Duodenal mucosa (tissue), 2 donors: ENCODE results near the gene PLXNC1.

Experiments
- H3K27ac ChIP-seq: one replicate; pipeline ENCODE4 v1.7.0; 2013; ENCODE audit warnings: low read depth, low read length
- H3K27me3 ChIP-seq, 2 donors: one replicate each; pipeline ENCODE4 v1.7.0; 2013; ENCODE audit warnings: low read length in 2 of 2, control low read depth in 1 of 2; ENCODE audit not compliant: insufficient read depth in 2 of 2, control insufficient read depth in 1 of 2
- H3K36me3 ChIP-seq, 2 donors: one replicate each; pipeline ENCODE4 v1.7.0; 2013; ENCODE audit warnings: low read length in 2 of 2, control low read depth in 1 of 2; ENCODE audit not compliant: insufficient read depth in 2 of 2, control insufficient read depth in 1 of 2
- H3K4me1 ChIP-seq, 2 donors: one replicate each; pipeline ENCODE4 v1.7.0; 2013; ENCODE audit warnings: low read length in 2 of 2, control low read depth in 1 of 2; ENCODE audit not compliant: insufficient read depth in 2 of 2, control insufficient read depth in 1 of 2
- H3K4me3 ChIP-seq, 2 donors: one replicate each; pipeline ENCODE4 v1.7.0; 2013; ENCODE audit warnings: low read length in 2 of 2, low read depth in 1 of 2
- H3K9ac ChIP-seq, 2 donors: one replicate each; pipeline ENCODE4 v1.7.0; 2013; ENCODE audit warnings: low read length in 2 of 2, low read depth in 1 of 2
- H3K9me3 ChIP-seq, 2 donors: one replicate each; pipeline ENCODE4 v1.7.0; 2013; ENCODE audit warnings: low read length in 2 of 2, control low read depth in 1 of 2; ENCODE audit not compliant: control insufficient read depth in 1 of 2

Gene PLXNC1

GRCh38 chr12:94244165-94245133, 96.1 kb downstream of the PLXNC1 start:
- Histone ChIP-seq H3K27me3 (no peaks in the 10 kb centered on the region), H3K36me3 (no peaks in the 10 kb centered on the region), H3K9me3 (no peaks in the 10 kb centered on the region), H3K9ac (no peak overlapping the region), H3K4me1 (peaks cover 3 to 14% of the 10 kb centered on the region in 2 donors), H3K27ac (no peak overlapping the region), H3K4me3 (no peak overlapping the region)

GRCh38 chr12:94245631-94246383, 97.4 kb downstream of the PLXNC1 start:
- H3K27ac ChIP-seq, result no peak overlapping the region
- no peaks in the 10 kb centered on the region for H3K36me3 ChIP-seq
- no peaks in the 10 kb centered on the region for H3K9me3 ChIP-seq
- H3K27me3 ChIP-seq, result no peaks in the 10 kb centered on the region
- no peak overlapping the region for H3K4me3 ChIP-seq
- peaks cover 0 to 14% of the 10 kb centered on the region in 2 donors for H3K4me1 ChIP-seq
- no peak overlapping the region for H3K9ac ChIP-seq

GRCh38 chr12:94247246-94247645, 98.9 kb downstream of the PLXNC1 start:
- no peak overlapping the region for H3K9ac ChIP-seq
- no peak overlapping the region for H3K27ac ChIP-seq
- H3K4me3 ChIP-seq, result no peak overlapping the region
- H3K36me3 ChIP-seq, result no peaks in the 10 kb centered on the region
- no peaks in the 10 kb centered on the region for H3K9me3 ChIP-seq
- H3K4me1 ChIP-seq, result peaks cover 0 to 14% of the 10 kb centered on the region in 2 donors
- no peaks in the 10 kb centered on the region for H3K27me3 ChIP-seq

GRCh38 chr12:94248582-94248981, 100.2 kb downstream of the PLXNC1 start:
- Histone ChIP-seq H3K27ac (no peak overlapping the region), H3K36me3 (no peaks in the 10 kb centered on the region), H3K4me1 (peaks cover 0 to 14% of the 10 kb centered on the region in 2 donors), H3K9ac (no peak overlapping the region), H3K4me3 (no peak overlapping the region), H3K9me3 (no peaks in the 10 kb centered on the region), H3K27me3 (no peaks in the 10 kb centered on the region)

GRCh38 chr12:94250130-94250529, 101.8 kb downstream of the PLXNC1 start:
- no peaks in the 10 kb centered on the region for H3K27me3 ChIP-seq
- no peaks in the 10 kb centered on the region for H3K36me3 ChIP-seq
- H3K4me1 ChIP-seq, result peaks cover 0 to 5% of the 10 kb centered on the region in 2 donors
- H3K4me3 ChIP-seq, result no peak overlapping the region
- no peaks in the 10 kb centered on the region for H3K9me3 ChIP-seq
- H3K27ac ChIP-seq, result no peak overlapping the region
- H3K9ac ChIP-seq, result no peak overlapping the region

GRCh38 chr12:94254270-94254669, 105.9 kb downstream of the PLXNC1 start:
- H3K9ac ChIP-seq, result no peak overlapping the region
- H3K4me1 ChIP-seq, result no peaks in the 10 kb centered on the region
- H3K9me3 ChIP-seq, result no peaks in the 10 kb centered on the region
- no peak overlapping the region for H3K27ac ChIP-seq
- H3K36me3 ChIP-seq, result no peaks in the 10 kb centered on the region
- no peak overlapping the region for H3K4me3 ChIP-seq
- no peaks in the 10 kb centered on the region for H3K27me3 ChIP-seq

DNA sequence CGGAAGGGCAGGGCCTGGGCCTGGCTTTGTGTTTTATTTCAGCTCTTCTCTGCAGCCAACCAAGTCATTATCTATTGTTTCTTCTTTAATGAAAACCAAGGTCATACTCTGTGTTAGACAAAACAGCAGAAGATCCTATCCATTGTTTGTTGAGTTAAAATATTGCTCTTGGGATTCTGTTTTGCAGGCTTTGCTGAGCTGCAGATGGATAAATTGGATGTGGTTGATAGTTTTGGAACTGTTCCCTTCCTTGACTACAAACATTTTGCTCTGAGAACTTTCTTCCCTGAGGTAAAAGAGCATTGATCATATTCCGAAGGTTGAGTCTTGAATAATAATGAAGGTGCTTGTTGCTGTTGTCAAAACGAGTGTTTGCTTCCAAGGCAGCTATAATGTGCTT, 106.6 kb downstream of the PLXNC1 start:
- Histone ChIP-seq H3K27me3 (no peaks in the 10 kb centered on the region), H3K4me1 (no peaks in the 10 kb centered on the region), H3K9me3 (no peaks in the 10 kb centered on the region), H3K27ac (no peak overlapping the region), H3K4me3 (no peak overlapping the region), H3K36me3 (no peaks in the 10 kb centered on the region), H3K9ac (no peak overlapping the region)

DNA sequence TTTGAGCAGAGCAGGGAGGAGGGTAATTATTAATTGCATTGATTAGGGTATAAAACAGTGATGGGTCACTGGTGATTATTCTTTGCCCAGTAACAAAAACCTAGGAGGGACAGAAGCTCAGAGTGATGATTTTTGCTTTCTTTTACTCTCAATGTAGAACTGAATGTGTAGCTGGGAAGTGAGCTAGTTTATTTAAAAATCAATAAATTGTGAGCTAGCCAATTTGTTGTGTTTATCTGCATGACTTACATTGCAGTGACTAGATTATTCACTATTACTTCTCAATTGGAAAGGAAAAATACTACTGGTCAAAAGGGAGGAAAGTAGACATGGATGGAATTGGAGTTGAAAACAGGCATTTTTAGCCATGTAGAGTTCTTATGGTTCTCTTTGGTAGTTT, 107.1 kb downstream of the PLXNC1 start:
- Histone ChIP-seq H3K27ac (no peak overlapping the region), H3K9me3 (no peaks in the 10 kb centered on the region), H3K27me3 (no peaks in the 10 kb centered on the region), H3K9ac (no peak overlapping the region), H3K4me1 (no peaks in the 10 kb centered on the region), H3K4me3 (no peak overlapping the region), H3K36me3 (peaks cover 0 to 1% of the 10 kb centered on the region in 2 donors)

DNA sequence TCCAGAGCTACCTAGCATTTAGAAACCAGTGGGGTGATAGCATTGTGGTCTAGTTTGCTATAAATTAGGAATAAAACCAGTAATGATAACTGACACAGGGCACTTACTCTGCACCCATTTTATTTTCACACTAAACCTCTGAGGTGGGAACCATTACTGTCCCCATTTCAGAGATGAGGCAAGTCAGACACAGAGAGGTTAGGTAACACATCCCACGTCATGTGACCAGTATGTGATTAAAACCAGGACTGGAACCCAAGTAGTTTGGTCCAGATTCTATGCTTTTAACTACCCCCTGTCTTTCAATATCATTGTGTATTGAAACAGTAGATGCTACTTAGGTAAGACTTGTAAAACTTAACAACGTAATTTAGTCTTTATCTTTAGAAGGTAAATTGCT, 110.2 kb downstream of the PLXNC1 start:
- Histone ChIP-seq H3K36me3 (peaks cover 0 to 6% of the 10 kb centered on the region in 2 donors), H3K27me3 (no peaks in the 10 kb centered on the region), H3K27ac (no peak overlapping the region), H3K9ac (no peak overlapping the region), H3K4me1 (peaks cover 8 to 17% of the 10 kb centered on the region in 2 donors), H3K4me3 (no peak overlapping the region), H3K9me3 (no peaks in the 10 kb centered on the region)

GRCh38 chr12:94260017-94260416, 111.6 kb downstream of the PLXNC1 start:
- Histone ChIP-seq H3K9me3 (no peaks in the 10 kb centered on the region), H3K27me3 (no peaks in the 10 kb centered on the region), H3K4me3 (no peak overlapping the region), H3K27ac (no peak overlapping the region), H3K36me3 (peaks cover 0 to 6% of the 10 kb centered on the region in 2 donors), H3K4me1 (peaks cover 12 to 20% of the 10 kb centered on the region in 2 donors), H3K9ac (no peak overlapping the region)
